Chondrocyte (in vitro differentiated cells): ENCODE measurements around the gene TRERF1. TPM values are rescaled to one million over a fixed set of nuclear protein-coding genes. Genes with fewer than 3 reads are reported as not detected.

Source experiments
- DNase-seq: peaks from one replicate; pipeline ENCODE4 v3.0.0; 2021; ENCODE audit warnings: mixed read lengths, low spot score
- H3K27ac Mint-ChIP-seq: one replicate; pipeline ENCODE4 v1.8.0; 2021; ENCODE audit warnings: mild to moderate bottlenecking, moderate library complexity, mixed read lengths; ENCODE audit not compliant: unreplicated experiment
- H3K27me3 Mint-ChIP-seq: 2 replicates; pipeline ENCODE4 v1.8.0; 2021; ENCODE audit warnings: low read depth, mixed read lengths
- H3K36me3 Mint-ChIP-seq: 2 replicates; pipeline ENCODE4 v1.8.0; 2021; ENCODE audit warnings: low read depth, mixed read lengths
- H3K4me1 Mint-ChIP-seq: 2 replicates; pipeline ENCODE4 v1.8.0; 2021; ENCODE audit warnings: low read depth, mild to moderate bottlenecking, mixed read lengths
- H3K4me3 Mint-ChIP-seq: one replicate; pipeline ENCODE4 v1.8.0; 2021; ENCODE audit warnings: mild to moderate bottlenecking, moderate library complexity, mixed read lengths; ENCODE audit not compliant: unreplicated experiment
- H3K9me3 Mint-ChIP-seq: 2 replicates; pipeline ENCODE4 v1.8.0; 2021; ENCODE audit warnings: low read depth, mixed read lengths
- CTCF ChIP-seq: fragments of 200-600 bp; sonication (generic); IDR thresholded peaks from 2 replicates; pipeline ENCODE4 v1.5.0; 2021; ENCODE audit warnings: antibody characterized with exemption, mild to moderate bottlenecking, moderate library complexity
- total RNA-seq: library from RNA; stranded (reverse); gene quantifications from 3 replicates; pipeline ENCODE4 v1.2.1, GENCODE V29; 2021

The TRERF1 gene
- total RNA-seq, 1 donor from 2014 or later, result 1.8 TPM

DNA sequence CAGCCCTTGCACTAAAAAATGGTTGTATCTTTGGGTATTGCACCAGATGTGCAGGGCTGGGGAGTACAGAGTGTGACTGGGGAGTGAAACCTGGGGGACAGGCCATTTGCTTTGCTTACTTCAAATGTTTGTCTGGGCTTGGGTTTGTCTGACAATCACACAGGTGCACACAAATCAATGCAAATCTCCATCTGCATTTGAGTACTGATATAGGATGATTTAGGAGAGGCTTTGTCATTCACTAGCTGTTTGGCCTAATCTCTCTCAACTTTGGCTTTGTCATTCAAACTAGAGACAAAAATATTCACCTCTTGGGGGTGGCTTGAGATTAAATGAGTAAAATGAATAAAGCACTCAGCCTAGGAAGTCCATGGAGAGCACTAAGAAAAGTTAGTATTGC is 274.7 kb downstream of the TRERF1 start:
- Mint-ChIP-seq H3K27ac (no peak overlapping the region), H3K4me1 (no peaks in the 10 kb centered on the region), H3K4me3 (no peak overlapping the region), H3K9me3 (no peaks in the 10 kb centered on the region), H3K27me3 (no peaks in the 10 kb centered on the region), H3K36me3 (no peaks in the 10 kb centered on the region)
- DNase-seq, result no peak
- no peak for TF ChIP-seq CTCF

DNA sequence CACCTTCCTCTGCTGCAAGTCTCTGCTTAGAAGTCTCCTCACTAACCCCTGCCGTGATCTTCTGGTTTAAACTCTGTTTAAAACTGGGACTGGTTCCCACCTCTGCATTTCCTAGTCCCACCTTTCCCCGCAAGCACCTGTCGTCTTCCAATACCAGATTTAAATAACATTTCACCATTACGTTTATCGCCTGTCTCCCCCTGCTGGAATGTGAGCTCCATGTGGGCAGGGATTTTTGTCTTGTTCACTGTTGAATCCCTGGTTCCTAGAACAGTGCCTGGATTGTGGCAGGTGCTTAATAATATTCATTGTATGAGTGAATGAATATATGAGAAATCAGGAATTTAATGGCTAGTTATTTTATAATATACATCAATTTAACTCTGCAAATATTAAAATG is 275.9 kb downstream of the TRERF1 start:
- no peak for DNase-seq
- H3K27ac Mint-ChIP-seq, result no peak overlapping the region
- H3K27me3 Mint-ChIP-seq, result no peaks in the 10 kb centered on the region
- H3K36me3 Mint-ChIP-seq, result no peaks in the 10 kb centered on the region
- TF ChIP-seq CTCF, result peak; percentile 63
- H3K4me1 Mint-ChIP-seq, result no peaks in the 10 kb centered on the region
- H3K4me3 Mint-ChIP-seq, result no peak overlapping the region
- no peaks in the 10 kb centered on the region for H3K9me3 Mint-ChIP-seq

Other genes starting within 250 kb of the TRERF1 start
- gene MRPS10, start 234.1 kb downstream of the TRERF1 start, total RNA-seq, result 26.9 to 31.7 TPM (median 28.8 TPM) in 3 replicates
- gene UBR2, start 112.1 kb upstream of the TRERF1 start, total RNA-seq, result 20.9 to 25.7 TPM (median 20.9 TPM) in 3 replicates